IPS-20b (cell line): Measurements from ENCODE around the gene CNKSR2.

Experiments
- H3K27ac ChIP-seq: one replicate; pipeline ENCODE4 v1.5.1; 2013; ENCODE audit warnings: low read length
- H3K27me3 ChIP-seq: 2 replicates; pipeline ENCODE4 v1.6.1; 2013; ENCODE audit warnings: mild to moderate bottlenecking, low read length, inconsistent platforms; ENCODE audit not compliant: insufficient read depth
- H3K36me3 ChIP-seq: 2 replicates; pipeline ENCODE4 v1.6.1; 2013; ENCODE audit warnings: low read depth, mild to moderate bottlenecking, inconsistent platforms, low read length, moderate library complexity; ENCODE audit not compliant: insufficient read depth
- H3K4me1 ChIP-seq: 2 replicates; pipeline ENCODE4 v1.6.1; 2013; ENCODE audit warnings: mild to moderate bottlenecking, control low read depth, inconsistent platforms, low read length, moderate library complexity; ENCODE audit not compliant: insufficient read depth
- H3K4me3 ChIP-seq: 2 replicates; pipeline ENCODE4 v1.5.1; 2013; ENCODE audit warnings: mild to moderate bottlenecking, low read length, inconsistent platforms
- H3K9ac ChIP-seq: 2 replicates; pipeline ENCODE4 v1.6.1; 2013; ENCODE audit warnings: low read depth, mild to moderate bottlenecking, inconsistent platforms, low read length, moderate library complexity
- H3K9me3 ChIP-seq: 2 replicates; pipeline ENCODE4 v1.6.1; 2013; ENCODE audit warnings: mild to moderate bottlenecking, low read depth, low read length, inconsistent platforms; ENCODE audit not compliant: insufficient read depth

CNKSR2 gene

DNA sequence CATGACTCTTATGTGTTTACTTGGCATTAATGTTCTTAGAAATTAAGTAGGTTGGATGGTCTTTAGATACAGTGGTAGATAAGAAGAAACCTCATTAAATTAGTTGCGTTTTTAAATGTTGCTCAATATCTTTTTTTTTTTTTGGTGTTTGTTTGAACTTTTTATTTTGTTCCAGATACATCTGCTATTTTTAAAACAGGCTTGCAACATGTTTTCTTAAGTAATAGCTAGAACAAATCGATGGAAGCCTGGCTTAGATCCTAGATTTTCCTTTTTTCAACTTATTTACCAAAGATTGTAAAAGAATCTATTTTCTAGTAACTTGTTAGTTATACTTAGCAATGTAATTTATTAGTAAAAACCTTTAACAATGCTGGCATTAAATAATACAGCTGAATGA, 9.3 kb downstream of the CNKSR2 start:
- H3K9me3 ChIP-seq, result no peaks in the 10 kb centered on the region
- H3K4me3 ChIP-seq, result no peak overlapping the region

DNA sequence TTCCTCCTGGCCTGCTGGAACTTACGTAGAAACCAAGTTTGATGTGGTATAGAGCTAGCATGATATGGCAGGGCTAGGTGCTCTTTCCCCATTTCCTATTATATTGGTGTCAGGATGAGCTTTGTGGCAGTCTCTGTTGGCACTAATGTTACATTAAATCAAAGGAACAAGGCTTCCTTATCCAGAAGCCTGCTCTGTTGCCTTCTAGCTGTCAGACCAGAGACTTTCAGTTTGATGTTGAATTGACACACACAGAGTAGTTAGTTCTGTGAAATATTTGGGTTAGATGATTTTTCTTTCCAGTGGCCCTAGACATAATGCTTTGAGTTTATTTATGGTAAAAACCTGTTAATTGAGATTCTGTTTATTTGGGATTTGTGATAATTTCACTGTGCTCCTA, 10.0 kb downstream of the CNKSR2 start:
- Histone ChIP-seq H3K4me3 (no peak overlapping the region), H3K36me3 (no peaks in the 10 kb centered on the region), H3K4me1 (no peaks in the 10 kb centered on the region), H3K9me3 (no peaks in the 10 kb centered on the region), H3K27ac (no peak overlapping the region), H3K27me3 (no peaks in the 10 kb centered on the region), H3K9ac (no peak overlapping the region)

More for the DNA sequence above, 9.3 kb downstream of the CNKSR2 start:
- Histone ChIP-seq H3K9ac (no peak overlapping the region), H3K36me3 (no peaks in the 10 kb centered on the region), H3K4me1 (no peaks in the 10 kb centered on the region), H3K27me3 (no peaks in the 10 kb centered on the region), H3K27ac (no peak overlapping the region)

DNA sequence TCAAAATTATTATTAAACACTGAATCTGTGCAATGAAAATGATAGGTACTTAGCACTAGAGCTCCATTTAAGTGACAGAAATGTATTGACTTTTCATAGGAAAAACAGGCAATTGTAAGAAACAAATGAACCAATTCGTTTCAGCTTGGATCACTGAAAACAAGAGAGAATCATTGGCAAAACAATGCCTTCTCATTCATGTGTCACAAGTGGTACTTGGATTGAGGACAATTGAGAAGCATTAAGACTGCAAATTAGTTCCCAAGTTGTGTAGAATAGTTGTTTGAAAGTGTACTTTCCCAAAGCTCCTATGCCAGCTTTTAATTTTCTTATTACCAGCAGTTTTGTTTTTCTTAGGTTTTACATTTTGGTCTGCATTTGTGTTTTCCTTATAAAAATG, 20.6 kb downstream of the CNKSR2 start:
- H3K9me3 ChIP-seq, result peaks cover 14% of the 10 kb centered on the region; the same call in 1 of the 2 replicates
- peaks cover 9% of the 10 kb centered on the region; the same call in 1 of the 2 replicates for H3K36me3 ChIP-seq
- no peaks in the 10 kb centered on the region for H3K27me3 ChIP-seq
- peaks cover 3% of the 10 kb centered on the region; the same call in 1 of the 2 replicates for H3K4me1 ChIP-seq
- no peak overlapping the region for H3K9ac ChIP-seq
- no peak overlapping the region for H3K4me3 ChIP-seq
- no peak overlapping the region for H3K27ac ChIP-seq

DNA sequence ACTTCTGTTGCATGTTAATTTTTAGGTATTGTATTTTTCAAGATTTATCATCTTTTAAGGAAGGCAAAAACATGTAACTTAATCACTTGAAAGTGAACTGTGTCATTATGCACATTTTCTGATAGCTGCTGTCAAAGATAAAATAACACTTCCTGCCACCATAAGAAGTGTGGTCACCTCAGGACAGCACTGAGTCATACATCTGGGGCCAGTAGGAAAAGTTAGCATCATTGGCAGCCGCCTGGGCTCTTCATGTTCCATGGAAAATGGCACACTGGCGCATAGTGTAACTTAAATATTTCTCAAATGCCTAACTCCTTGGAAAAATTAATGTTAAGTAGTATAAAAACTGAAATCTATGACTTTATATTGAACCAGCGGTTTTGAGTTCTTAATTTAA, 24.2 kb downstream of the CNKSR2 start:
- Histone ChIP-seq H3K9me3 (no peaks in the 10 kb centered on the region), H3K4me3 (no peak overlapping the region), H3K27me3 (no peaks in the 10 kb centered on the region), H3K9ac (no peak overlapping the region), H3K27ac (no peak overlapping the region), H3K36me3 (no peaks in the 10 kb centered on the region), H3K4me1 (peaks cover 3% of the 10 kb centered on the region; the same call in 1 of the 2 replicates)

DNA sequence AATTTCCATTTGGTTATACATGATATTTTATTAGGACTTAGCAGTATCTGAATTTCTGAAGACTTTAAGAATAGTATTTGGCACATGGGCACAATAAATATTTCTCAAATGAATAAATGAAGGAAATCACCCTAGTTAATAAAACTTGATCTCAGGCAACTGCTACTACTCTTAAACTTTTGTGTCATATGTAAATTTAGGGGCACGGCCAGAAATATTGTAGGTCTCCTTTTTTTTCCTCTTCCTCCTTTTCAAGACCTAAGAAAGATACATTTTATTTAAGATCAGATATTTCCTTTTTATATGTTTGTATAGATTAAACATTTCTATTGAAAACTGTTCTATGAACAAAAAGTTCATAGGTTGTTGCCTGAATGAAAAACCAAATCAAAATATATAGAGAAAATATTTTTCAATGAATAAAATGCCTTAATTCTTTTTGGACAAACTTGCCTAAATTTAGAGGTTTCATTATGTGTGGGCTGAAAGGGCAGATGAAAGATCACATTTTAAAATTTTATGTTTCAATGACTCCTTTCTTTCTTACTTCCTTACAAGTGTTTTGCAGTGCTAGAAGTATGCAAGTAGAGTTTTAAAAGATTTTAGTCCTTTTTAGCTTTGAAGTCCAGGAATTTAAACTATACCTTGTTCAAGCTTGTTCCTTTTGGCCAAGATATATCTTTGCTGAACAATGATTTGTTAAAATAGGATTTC, 26.3 kb downstream of the CNKSR2 start:
- H3K27ac ChIP-seq, result no peak overlapping the region
- H3K4me1 ChIP-seq, result no peaks in the 10 kb centered on the region; the same call in 1 of the 2 replicates
- no peaks in the 10 kb centered on the region for H3K36me3 ChIP-seq
- no peak overlapping the region for H3K4me3 ChIP-seq
- H3K9ac ChIP-seq, result no peak overlapping the region
- no peaks in the 10 kb centered on the region for H3K9me3 ChIP-seq
- no peaks in the 10 kb centered on the region for H3K27me3 ChIP-seq

DNA sequence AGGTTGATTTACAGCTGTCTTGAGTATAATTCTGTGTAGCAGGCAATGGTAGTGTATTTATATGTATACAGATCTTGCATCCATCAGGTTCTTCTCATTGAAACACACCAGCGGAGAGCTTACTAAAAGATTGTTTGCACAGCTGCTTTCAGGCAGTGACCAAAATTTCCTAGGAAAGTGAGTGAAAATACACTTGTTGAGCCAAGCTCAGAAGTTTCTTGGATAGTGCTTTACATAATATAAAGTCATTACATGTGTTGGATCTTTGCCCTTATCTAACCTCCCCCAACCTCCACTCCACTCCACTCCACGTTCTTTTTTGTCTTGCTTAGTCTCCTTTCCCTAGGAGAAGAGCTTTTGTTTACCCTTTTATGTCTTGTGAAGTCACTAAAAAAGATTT, 34.1 kb downstream of the CNKSR2 start:
- Histone ChIP-seq H3K4me1 (peaks cover 7% of the 10 kb centered on the region; the same call in 1 of the 2 replicates), H3K36me3 (no peaks in the 10 kb centered on the region), H3K27me3 (no peaks in the 10 kb centered on the region), H3K4me3 (no peak overlapping the region), H3K9me3 (no peaks in the 10 kb centered on the region), H3K27ac (no peak overlapping the region), H3K9ac (no peak overlapping the region)

DNA sequence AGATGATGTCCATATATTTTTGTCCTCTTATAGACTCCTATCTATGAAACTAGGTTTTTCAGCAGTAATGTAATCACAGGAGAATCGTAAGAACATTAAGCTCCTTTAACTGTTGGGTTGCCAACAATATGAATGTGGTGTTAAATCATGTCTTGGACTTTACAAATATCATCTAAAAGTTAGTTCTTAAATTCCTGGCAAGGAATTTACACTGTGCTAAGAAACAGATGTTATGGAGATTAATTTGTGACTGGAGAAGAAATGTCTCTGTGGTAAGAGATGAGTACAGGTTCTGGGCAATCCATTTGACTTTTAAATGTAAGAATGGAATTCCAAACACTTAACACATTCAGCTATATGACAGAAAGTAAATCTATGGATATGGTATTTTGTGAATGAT, 34.6 kb downstream of the CNKSR2 start:
- Histone ChIP-seq H3K9me3 (no peaks in the 10 kb centered on the region), H3K9ac (no peak overlapping the region), H3K27ac (no peak overlapping the region), H3K27me3 (no peaks in the 10 kb centered on the region), H3K4me3 (no peak overlapping the region), H3K36me3 (no peaks in the 10 kb centered on the region), H3K4me1 (peaks cover 7% of the 10 kb centered on the region; the same call in 1 of the 2 replicates)

DNA sequence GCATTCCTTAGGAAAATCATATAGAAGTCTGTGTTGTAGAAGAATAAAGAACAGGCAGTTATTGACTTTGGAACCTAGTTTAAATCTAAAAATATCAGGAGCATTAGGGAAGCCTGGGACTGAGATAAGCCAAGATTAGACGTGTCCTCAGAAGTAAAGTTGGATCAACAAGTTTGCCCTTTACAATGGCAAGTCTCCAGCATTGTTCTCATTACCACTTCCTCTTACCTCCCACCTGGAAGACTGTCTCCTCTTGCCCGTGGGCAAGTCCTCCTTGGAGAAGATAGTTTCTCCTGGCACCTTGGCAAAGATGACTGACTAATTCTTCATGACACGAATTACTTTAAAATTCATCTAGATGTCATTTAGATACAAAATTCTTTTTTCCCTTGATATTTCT, 37.8 kb downstream of the CNKSR2 start:
- Histone ChIP-seq H3K4me1 (peaks cover 7% of the 10 kb centered on the region; the same call in 1 of the 2 replicates), H3K27me3 (no peaks in the 10 kb centered on the region), H3K4me3 (no peak overlapping the region), H3K9me3 (no peaks in the 10 kb centered on the region), H3K36me3 (no peaks in the 10 kb centered on the region), H3K27ac (no peak overlapping the region), H3K9ac (no peak overlapping the region)

DNA sequence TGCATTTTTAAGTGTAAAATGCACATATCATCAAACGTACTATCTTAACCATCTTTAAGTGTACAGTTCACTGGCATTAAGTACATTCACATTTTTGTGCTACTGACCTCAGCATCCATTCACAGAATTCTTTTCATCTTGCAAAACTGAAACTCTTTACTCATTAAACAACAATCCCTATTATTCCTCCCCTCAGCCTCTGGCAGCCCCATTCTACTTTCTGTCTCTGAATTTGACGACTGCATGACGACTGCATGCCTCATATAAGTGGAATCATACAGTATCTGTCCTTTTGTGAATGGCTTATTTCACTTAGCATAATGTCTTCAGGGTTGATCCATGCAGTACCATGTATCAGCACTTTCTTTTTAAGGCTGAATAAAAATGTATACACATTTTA, 38.7 kb downstream of the CNKSR2 start:
- Histone ChIP-seq H3K4me3 (no peak overlapping the region), H3K9ac (no peak overlapping the region), H3K27me3 (no peaks in the 10 kb centered on the region), H3K36me3 (no peaks in the 10 kb centered on the region), H3K4me1 (peaks cover 7% of the 10 kb centered on the region; the same call in 1 of the 2 replicates), H3K9me3 (no peaks in the 10 kb centered on the region), H3K27ac (no peak overlapping the region)

DNA sequence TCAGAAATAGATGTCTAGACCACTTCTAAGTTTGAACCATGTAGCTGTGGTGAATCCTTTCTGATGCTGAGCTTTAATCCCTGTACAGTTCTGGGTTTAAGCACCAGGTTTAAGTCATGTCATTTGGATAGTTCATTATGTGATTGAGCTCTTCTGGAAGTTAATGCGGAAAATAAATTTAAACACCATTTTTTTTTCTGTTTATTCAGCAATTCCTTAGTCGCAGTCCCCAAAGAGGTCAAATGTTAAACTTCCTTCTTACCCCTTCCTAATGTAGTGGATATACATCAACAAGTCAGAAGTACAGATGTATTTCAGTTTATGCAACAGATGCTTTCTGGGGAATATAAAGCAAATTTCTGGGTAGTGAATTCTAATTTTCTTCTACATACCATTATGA, 52.9 kb downstream of the CNKSR2 start:
- Histone ChIP-seq H3K4me3 (no peak overlapping the region), H3K36me3 (peaks cover 17% of the 10 kb centered on the region; the same call in 1 of the 2 replicates), H3K9me3 (no peaks in the 10 kb centered on the region), H3K27ac (no peak overlapping the region), H3K4me1 (no peaks in the 10 kb centered on the region), H3K9ac (no peak overlapping the region), H3K27me3 (no peaks in the 10 kb centered on the region)

DNA sequence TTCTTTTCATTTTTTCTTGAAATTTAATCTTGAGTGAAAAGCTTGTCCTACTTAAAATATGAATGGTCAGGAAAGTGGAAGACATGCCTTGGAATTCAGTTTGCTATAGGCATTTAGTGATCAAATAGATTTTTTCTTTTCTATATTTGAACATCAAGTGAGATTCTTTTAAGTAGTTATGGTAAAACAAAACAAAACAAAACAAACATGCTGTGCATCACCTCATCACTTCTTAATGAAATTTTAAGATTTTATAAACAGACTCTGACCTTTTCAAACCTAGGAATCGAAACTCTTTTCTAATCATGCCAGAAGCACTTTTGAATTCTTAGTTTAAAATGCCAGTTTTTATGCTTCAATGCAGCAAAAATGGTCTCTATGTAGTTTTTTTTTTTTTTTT, 62.8 kb downstream of the CNKSR2 start:
- no peak overlapping the region for H3K4me3 ChIP-seq
- no peak overlapping the region for H3K9ac ChIP-seq
- no peaks in the 10 kb centered on the region for H3K9me3 ChIP-seq
- H3K27ac ChIP-seq, result no peak overlapping the region
- peaks cover 12% of the 10 kb centered on the region for H3K36me3 ChIP-seq
- H3K27me3 ChIP-seq, result no peaks in the 10 kb centered on the region
- H3K4me1 ChIP-seq, result peaks cover 3% of the 10 kb centered on the region; the same call in 1 of the 2 replicates

DNA sequence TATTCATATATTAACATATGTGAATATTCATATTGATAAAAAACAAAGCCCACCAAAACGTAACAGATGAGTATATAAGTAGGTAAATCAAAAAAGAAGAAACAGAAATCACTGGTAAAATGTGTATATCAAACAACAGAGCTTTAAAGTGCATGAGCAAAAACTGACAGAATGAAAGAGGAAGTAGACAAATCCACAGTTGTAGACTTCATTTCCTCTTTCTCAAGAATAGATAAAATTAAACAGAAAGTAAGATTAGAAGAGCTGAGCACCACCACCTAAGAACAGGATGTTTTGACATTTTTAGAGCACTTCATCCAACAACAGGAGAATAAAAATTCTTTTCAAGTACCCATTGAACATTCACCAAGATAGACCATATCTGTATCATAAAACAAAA, 64.6 kb downstream of the CNKSR2 start:
- Histone ChIP-seq H3K36me3 (peaks cover 5% of the 10 kb centered on the region; the same call in 1 of the 2 replicates), H3K9ac (no peak overlapping the region), H3K4me3 (no peak overlapping the region), H3K27me3 (no peaks in the 10 kb centered on the region), H3K27ac (no peak overlapping the region), H3K4me1 (peaks cover 3% of the 10 kb centered on the region; the same call in 1 of the 2 replicates), H3K9me3 (no peaks in the 10 kb centered on the region)
